HG02981 (cell line): ENCODE measurements around the gene LINGO3.
"Not testable (repeated sequence)": the region's sequence is repeated elsewhere in the genome, so short reads cannot be mapped to it uniquely, and the experiment has no call there.

Experiments used
- ATAC-seq: cut with Tn5 transposase; IDR thresholded peaks from one replicate; pipeline ENCODE4 v1.9.1; 2021; ENCODE audit warnings: mild to moderate bottlenecking, moderate library complexity; ENCODE audit not compliant: unreplicated experiment

The LINGO3 gene

GRCh38 chr19:2282062-2282861, 25.7 kb downstream of the LINGO3 start, which contains the start of gene PEAK3:
Gene PEAK3, minus strand, starts transcription at chr19:2282175. Its CDS starts 1,244 bp downstream, at chr19:2280931.
- ATAC-seq, result no peak

DNA sequence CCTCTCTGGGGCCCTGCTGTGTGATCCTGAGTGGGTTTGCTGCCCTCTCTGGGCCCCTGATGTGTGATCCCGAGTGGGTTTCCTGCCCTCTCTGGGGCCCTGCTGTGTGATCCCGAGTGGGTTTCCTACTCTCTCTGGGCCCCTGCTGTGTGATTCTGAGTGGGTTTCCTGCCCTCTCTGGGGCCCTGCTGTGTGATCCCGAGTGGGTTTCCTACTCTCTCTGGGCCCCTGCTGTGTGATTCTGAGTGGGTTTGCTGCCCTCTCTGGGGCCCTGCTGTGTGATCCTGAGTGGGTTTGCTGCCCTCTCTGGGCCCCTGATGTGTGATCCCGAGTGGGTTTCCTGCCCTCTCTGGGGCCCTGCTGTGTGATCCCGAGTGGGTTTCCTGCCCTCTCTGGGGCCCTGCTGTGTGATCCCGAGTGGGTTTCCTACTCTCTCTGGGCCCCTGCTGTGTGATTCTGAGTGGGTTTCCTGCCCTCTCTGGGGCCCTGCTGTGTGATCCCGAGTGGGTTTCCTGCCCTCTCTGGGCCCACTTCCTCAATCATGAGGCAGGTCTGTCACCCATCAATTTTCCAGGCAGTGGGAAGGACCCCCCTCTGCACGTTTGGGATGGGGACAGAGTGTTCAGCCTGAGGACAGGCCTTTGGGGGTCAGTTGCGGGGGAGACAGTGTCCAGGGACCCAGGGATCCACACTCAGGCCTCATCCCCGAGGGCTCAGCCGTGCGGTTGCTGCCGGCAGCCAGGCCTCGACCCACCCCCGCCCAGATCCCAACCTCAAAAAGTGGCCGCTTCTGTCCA, 26.5 kb downstream of the LINGO3 start:
- not testable (repeated sequence) for ATAC-seq

- no peak for ATAC-seq
These were observed 27.2 kb downstream of the LINGO3 start for GRCh38 chr19:2280633-2281264.

DNA sequence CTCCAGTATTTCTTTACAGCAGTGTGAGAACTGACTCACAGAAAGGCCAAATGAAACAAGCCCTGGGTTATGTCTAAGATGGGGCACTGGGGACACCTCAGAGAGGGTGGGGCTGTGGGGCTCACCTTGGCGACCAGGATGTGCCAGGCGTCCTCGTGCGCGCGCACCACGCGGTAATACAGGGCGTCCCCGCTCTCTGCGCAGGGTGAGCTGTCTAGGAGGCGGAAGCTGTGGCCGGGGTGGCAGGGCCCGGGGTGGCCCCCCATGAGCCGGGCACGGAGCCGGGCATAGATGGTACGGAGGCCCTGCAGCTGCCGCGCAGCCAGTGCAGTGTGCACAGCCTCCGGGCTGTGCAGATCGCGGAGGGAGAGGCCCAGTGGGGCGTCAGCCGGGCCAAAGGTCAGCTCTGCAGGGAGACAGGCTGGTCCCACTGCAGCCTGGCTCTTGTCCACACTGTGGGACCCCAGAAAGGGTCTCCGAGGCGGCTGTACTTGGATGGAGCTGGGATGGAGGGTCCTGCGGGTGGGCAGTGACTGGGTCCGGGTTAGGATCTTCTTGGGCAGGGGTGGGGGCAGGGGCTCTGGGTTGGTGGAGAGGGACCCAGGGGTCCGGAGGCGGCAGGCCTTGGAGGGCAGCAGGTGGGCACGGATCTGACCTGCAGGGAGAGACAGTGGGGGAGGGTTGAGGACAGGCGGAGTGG, 29.3 kb downstream of the LINGO3 start:
- no peak for ATAC-seq

- ATAC-seq, result no peak
These were observed 30.8 kb downstream of the LINGO3 start for GRCh38 chr19:2277138-2277537.

GRCh38 chr19:2276429-2276986, 31.4 kb downstream of the LINGO3 start:
- ATAC-seq, result no peak

DNA sequence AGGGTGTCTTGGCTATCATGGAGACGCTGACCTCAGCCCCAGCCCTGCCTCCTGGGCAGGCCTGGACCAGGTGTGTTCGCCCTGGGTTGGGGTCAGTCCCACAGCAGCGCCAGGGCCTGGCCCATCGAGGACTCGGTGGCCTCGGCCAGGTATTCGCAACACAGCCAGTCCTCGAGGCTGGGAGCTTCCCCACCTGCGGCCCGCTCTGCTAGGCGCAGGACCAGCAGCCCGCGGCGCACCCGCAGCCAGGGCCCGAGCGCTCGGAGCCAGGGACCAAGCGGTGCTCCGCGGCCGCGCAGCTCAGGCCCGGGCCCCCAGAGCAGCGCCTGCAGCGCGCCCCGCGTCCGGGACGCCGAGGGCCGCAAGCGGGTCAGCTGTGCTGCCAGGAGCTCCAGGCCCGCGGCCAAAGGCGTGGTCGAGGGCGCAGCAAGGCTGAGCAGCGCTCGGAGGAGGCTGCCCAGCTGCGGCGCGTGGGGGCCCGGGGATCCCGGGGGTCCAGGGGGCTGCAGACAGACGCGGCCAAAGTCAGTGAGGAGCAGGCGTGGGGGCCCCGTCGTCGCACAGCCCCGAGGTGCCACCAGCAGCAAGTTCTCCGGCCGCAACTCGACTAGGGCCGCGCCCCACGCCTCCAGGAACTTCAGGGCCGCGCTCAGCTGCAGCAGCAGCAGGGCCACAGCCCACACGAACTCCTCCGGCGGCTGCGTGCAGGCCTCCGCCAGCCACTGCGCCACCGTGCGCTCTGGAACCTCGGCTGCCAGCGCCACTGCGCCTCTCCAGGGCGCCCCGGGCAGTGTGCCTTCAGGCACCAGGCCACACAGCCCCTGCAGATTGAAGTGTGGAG, 32.1 kb downstream of the LINGO3 start:
- no peak for ATAC-seq

DNA sequence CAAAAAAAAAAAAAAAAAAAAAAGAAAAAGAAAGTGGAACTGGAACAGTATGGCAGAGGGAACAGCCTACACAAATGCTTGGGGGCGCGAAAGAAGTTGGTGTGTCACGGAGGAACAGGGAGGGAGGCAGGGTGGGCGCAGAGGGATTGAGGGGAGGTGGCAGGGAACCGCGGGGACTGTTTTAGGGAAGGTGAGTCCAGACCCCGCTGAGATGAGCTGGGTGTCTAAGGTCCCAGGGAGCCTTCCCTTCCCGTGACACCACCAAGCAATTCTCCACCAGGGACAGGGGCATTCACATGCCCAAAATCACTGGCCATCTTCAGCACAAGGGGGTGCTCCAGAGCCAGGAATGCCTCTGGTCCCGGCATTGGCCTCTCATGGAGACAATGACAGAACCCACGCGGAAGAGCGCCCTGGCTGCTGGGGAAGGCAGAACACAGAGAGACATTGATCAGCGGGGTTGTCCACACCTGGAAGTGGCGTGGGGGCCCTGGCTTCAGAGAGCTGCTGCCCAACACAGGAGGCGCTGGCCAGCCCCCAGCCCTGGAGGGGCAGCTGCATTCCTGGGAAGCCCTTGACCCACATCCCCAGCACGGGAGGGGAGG, 32.9 kb downstream of the LINGO3 start:
- no peak for ATAC-seq

- no peak for ATAC-seq
These were observed 33.7 kb downstream of the LINGO3 start for GRCh38 chr19:2274185-2274711.

DNA sequence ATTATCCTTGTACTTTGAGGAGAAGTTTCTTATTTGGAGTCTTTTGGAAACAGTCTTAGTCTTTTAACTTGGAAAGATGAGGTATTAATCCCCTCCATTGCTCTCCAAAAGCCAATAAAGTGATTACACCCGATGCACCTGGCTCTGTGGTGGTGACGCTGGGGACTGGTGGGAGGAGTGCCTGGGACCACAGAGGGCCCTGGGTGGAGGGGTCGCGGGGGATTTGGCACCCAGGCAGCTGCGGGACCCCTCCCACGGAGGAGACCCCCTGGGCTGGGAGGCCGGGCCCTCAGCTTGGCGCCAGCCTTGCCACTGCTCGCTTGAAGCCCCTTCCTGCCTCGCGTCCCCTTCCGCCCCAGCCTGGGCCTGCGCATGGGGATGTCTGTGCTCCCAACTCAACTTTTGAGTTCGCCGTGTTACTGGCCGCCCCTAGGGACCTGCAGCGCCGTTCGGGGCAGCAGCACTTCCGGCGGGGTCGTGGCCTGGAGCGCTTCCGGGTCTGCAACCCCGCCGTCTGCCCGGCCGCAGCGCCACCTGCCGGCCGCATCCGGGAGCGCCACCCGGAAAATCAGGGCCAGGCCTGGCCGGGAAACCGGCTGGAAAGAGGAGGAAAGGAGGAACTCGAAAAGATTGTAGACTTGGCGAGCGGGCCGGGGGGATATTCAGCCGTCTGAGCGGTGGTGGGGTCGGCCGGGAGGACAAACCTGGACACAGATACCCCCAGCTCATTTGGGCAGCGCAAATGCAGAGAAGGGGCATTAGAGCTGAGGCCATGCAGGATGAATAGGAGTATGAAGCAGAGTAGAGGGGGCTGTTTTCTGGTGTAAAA, 34.4 kb downstream of the LINGO3 start:
- peak; percentile 30 for ATAC-seq

DNA sequence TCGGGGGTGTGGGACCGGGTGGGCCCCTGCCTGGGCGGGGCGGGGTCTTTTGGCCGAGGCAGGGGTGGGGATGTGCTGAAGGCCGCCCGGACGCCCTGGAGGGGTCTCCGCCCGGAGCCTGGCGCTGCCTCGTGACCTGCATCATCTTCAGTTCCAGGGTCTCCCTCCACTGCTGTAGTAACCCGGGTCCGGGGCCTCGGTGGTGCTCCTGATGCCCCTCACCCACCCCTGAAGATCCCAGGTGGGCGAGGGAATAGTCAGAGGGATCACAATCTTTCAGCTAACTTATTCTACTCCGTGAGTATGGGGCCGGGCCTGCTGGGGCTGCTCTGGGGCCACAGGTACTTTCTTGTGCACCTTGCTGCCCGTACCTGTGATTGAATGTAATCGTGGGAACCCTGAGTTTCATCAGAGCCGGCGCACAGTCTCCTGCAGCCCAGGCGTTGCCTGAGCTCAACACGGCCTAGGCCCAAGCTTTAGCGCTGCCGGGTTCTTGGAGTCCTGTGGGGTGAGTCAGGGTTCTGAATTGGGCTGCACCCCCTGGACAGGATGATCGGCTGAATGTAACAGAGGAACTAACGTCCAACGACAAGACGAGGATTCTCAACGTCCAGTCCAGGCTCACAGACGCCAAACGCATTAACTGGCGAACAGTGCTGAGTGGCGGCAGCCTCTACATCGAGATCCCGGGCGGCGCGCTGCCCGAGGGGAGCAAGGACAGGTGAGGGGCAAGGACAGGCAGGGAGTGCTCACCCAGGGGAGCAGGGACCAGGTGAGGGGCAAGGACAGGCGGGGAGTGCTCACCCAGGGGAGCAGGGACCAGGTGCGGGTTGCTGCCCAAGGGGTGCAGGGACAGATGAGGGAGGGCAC, 36.5 kb downstream of the LINGO3 start:
- ATAC-seq, result no peak

GRCh38 chr19:2270423-2271233, 37.3 kb downstream of the LINGO3 start:
- ATAC-seq, result no peak

DNA sequence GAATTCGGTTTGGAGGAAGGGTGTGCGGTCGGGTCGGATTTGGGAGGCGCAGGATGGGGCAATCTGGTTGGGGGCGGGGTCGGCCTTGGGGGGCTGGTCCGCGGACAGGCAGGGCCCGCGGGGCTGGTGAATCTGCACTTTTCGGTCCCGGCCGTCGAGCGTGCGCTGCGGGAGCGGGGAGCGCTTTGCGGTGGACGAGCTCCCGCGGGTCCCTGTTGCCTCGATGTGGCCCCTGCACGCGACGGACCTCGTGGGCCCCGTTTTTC, 37.9 kb downstream of the LINGO3 start:
- no peak for ATAC-seq

GRCh38 chr19:2269244-2270156, 38.5 kb downstream of the LINGO3 start:
- ATAC-seq, result peak; percentile 53

DNA sequence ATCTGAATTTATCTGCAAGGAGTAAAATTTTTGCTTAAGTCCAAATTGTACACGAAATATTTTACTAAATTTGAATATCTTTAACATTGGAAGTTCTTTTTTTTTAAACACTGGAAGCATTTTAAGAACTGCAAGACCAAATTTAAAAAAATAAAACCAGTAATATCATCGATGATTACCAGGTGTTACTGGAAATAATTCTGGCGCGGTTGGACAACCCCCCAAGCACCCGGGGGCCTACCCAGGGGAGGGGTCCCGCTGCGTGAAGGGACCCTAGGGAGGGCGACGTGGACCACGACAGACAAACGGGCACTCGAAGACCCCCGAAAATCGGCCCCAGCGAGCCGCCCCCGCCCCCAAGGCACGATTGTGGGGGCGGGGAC, 39.1 kb downstream of the LINGO3 start:
- no peak for ATAC-seq

GRCh38 chr19:2268480-2268830, 39.5 kb downstream of the LINGO3 start:
- no peak for ATAC-seq
